ENCODE data around the gene MLLT6. TPM values are rescaled to one million over a fixed set of nuclear protein-coding genes. Genes with fewer than 3 reads are reported as not detected.
A peak's percentile ranks its signal among the peaks of the same experiment; 100 is the strongest.

Gene MLLT6
- total RNA-seq, 1 experiment from 2014 or later: 48.0 TPM

- DNase-seq (ENCODE audit: low spot score): peak; percentile 31
- Mint-ChIP-seq H3K4me1 (peaks cover 42% of the 10 kb centered on the region), H3K36me3 (peaks cover 6% of the 10 kb centered on the region), H3K9me3 (no peaks in the 10 kb centered on the region), H3K4me3 (peak overlapping the region; percentile 97), H3K27me3 (ENCODE audit: low read depth) (peaks cover 2% of the 10 kb centered on the region), H3K27ac (no peak overlapping the region)
- TF ChIP-seq ZNF317 (CRISPR knock-in tag; IDR thresholded peaks at IDR 0.05; ENCODE audit: borderline replicate concordance, low read depth) (no peak), ZNF423 (CRISPR knock-in tag; IDR thresholded peaks at IDR 0.05) (peak; percentile 32; the same call in 1 of the 2 replicates), NR1H2 (CRISPR knock-in tag; IDR thresholded peaks at IDR 0.05) (no peak), MAX (CRISPR knock-in tag; IDR thresholded peaks at IDR 0.05) (no peak)
- ATAC-seq: no peak
- CTCF ChIA-PET: interaction anchor here (0.9 to 4.4 kb wide), 2 partner anchors 14 to 191 kb away, joined by 3 to 45 read pairs; no protein-coding TSS in a partner anchor
- POLR2A ChIA-PET: interaction anchor here (0.6 to 1.6 kb wide), 3 partner anchors 29 to 424 kb away, joined by 3 to 6 read pairs (median 4); partner anchors contain the start of gene MLLT6
Measured at GRCh38 chr17:38748892-38749222, 43.8 kb downstream of the MLLT6 start.

GRCh38 chr17:38749223-38750043 is 44.4 kb downstream of the MLLT6 start:
- peak overlapping the region; percentile 90 for H3K27ac Mint-ChIP-seq
- H3K9me3 Mint-ChIP-seq: no peaks in the 10 kb centered on the region
- H3K27me3 Mint-ChIP-seq (ENCODE audit: low read depth): peaks cover 2% of the 10 kb centered on the region
- H3K4me3 Mint-ChIP-seq: peak overlapping the region; percentile 97
- CTCF ChIA-PET: interaction anchor here (0.6 to 4.4 kb wide), 6 partner anchors 12 to 221 kb away, joined by 3 to 45 read pairs (median 4); no protein-coding TSS in a partner anchor
- peaks cover 8% of the 10 kb centered on the region for H3K36me3 Mint-ChIP-seq
- peaks cover 37% of the 10 kb centered on the region for H3K4me1 Mint-ChIP-seq
- POLR2A ChIA-PET: interaction anchor here (0.6 to 1.6 kb wide), 3 partner anchors 29 to 424 kb away, joined by 3 to 6 read pairs (median 4); partner anchors contain the start of gene MLLT6
- DNase-seq (ENCODE audit: low spot score) (peak; percentile 80), ATAC-seq (peak; percentile 10)
- TF ChIP-seq TEAD1 (CRISPR knock-in tag; IDR thresholded peaks at IDR 0.05) (peak; percentile 79), SOX15 (CRISPR knock-in tag; IDR thresholded peaks at IDR 0.05) (no peak), E2F5 (CRISPR knock-in tag; IDR thresholded peaks at IDR 0.05) (peak; percentile 89), IRF1 (CRISPR knock-in tag; IDR thresholded peaks at IDR 0.05) (peak; percentile 88; the same call in 1 of the 2 replicates), ZNF396 (CRISPR knock-in tag; IDR thresholded peaks at IDR 0.05; ENCODE audit: borderline replicate concordance) (no peak), ZNF317 (CRISPR knock-in tag; IDR thresholded peaks at IDR 0.05; ENCODE audit: borderline replicate concordance, low read depth) (no peak), MYBL2 (CRISPR knock-in tag; IDR thresholded peaks at IDR 0.05) (0 out of 2 replicates have a peak, but pooled peaks have one; percentile 35), ERG (CRISPR knock-in tag; IDR thresholded peaks at IDR 0.05) (no peak), FOXP4 (CRISPR knock-in tag; IDR thresholded peaks at IDR 0.05) (peak; percentile 88; the same call in 1 of the 2 replicates), NR1H2 (CRISPR knock-in tag; IDR thresholded peaks at IDR 0.05) (no peak), PREB (CRISPR knock-in tag; IDR thresholded peaks at IDR 0.05; ENCODE audit: borderline replicate concordance) (no peak), TP53 (CRISPR knock-in tag; IDR thresholded peaks at IDR 0.05) (peak; percentile 29; the same call in 1 of the 2 replicates), NR3C1 (CRISPR knock-in tag; conservative IDR thresholded peaks at IDR 0.05; ENCODE audit: low read depth) (no peak), ZBTB43 (CRISPR knock-in tag; IDR thresholded peaks at IDR 0.05) (0 out of 2 replicates have a peak, but pooled peaks have one; percentile 65), ZNF138 (CRISPR knock-in tag; conservative IDR thresholded peaks at IDR 0.05) (0 out of 2 replicates have a peak, but pooled peaks have one; percentile 30), SMAD4 (CRISPR knock-in tag; IDR thresholded peaks at IDR 0.05) (no peak), NFE2L1 (CRISPR knock-in tag; IDR thresholded peaks at IDR 0.05) (peak; percentile 64; the same call in 1 of the 2 replicates), ZNF121 (CRISPR knock-in tag; IDR thresholded peaks at IDR 0.05) (no peak), FOXK1 (CRISPR knock-in tag; IDR thresholded peaks at IDR 0.05) (peak; percentile 90), ZNF263 (CRISPR knock-in tag; IDR thresholded peaks at IDR 0.05; ENCODE audit: low read depth) (no peak), ETV6 (CRISPR knock-in tag; IDR thresholded peaks at IDR 0.05) (peak; percentile 96), ZSCAN18 (CRISPR knock-in tag; IDR thresholded peaks at IDR 0.05) (no peak)
